Body of pancreas (tissue), 4 donors: ENCODE results near the gene COL27A1. TPM values are rescaled to one million over a fixed set of nuclear protein-coding genes. Genes with fewer than 3 reads are reported as not detected.

ENCODE experiments used
- ATAC-seq: fragments of 150-250 bp; one replicate; pipeline ENCODE4 v1.9.1; 2016
- DNase-seq, 4 donors: peaks; one replicate each; pipeline ENCODE4 v3.0.0-alpha.2; 2019
- H3K27ac ChIP-seq, 4 donors: fragments of 200-600 bp; sonication (generic); 1 replicate in 3 of 4; 2 replicates in 1 of 4; pipeline versions ENCODE4 v1.5.1 to v1.6.1; 2016 to 2019; ENCODE audit warnings: mild to moderate bottlenecking in 1 of 4, mixed read lengths in 1 of 4, moderate library complexity in 1 of 4
- H3K27me3 ChIP-seq, 2 donors: fragments of 200-600 bp; sonication (generic); one replicate each; pipeline ENCODE4 v1.6.0; 2016; ENCODE audit warnings: mild to moderate bottlenecking in 1 of 2
- H3K36me3 ChIP-seq, 2 donors: fragments of 200-600 bp; sonication (generic); replicated peaks in 1 of 2; 2 replicates each; pipeline ENCODE4 v1.5.1; 2016; ENCODE audit warnings: low read depth in 2 of 2; ENCODE audit not compliant: insufficient read depth in 1 of 2
- H3K4me1 ChIP-seq: fragments of 200-600 bp; sonication (generic); one replicate; pipeline ENCODE4 v1.6.0; 2016
- H3K4me3 ChIP-seq, 2 donors: fragments of 200-600 bp; sonication (generic); 1 replicate in 1 of 2; 2 replicates in 1 of 2; pipeline ENCODE4 v1.5.1; 2016 to 2019
- H3K9me3 ChIP-seq, 3 donors: fragments of 200-600 bp; sonication (generic); 1 replicate in 2 of 3; 2 replicates in 1 of 3; pipeline ENCODE4 v1.5.1; 2016
- POLR2A ChIP-seq, 3 donors: fragments of 450-650 bp; IDR thresholded peaks; one replicate each; pipeline ENCODE4 v1.6.1; 2016; ENCODE audit warnings: antibody characterized with exemption in 3 of 3, mild to moderate bottlenecking in 2 of 3
- WGBS, 2 donors: methylation state at CpG; one replicate each; pipeline ENCODE4 v1.1.5; 2017; 5-methylcytosine and 5-hydroxymethylcytosine counted together
- intact Hi-C: fragments of 100-400 bp; cut with DNase I; formaldehyde crosslinking; loops from one replicate; pipeline ENCODE4 v1.15.1; 2023
- total RNA-seq, 2 donors: library from RNA; depleted of rRNA; stranded (reverse); fragments of >200 nt; gene quantifications; one replicate each; pipeline ENCODE4 v1.1.0, GENCODE V29; 2016
- TF ChIP-seq, protein P1 (sequence below), 7 experiments: fragments of 450-650 bp in 4 of 7; fragments of 200-600 bp in 3 of 7; sonication (generic) in 3 of 7; IDR thresholded peaks; one replicate each; pipeline ENCODE4 v1.5.1; 2016 to 2019; ENCODE audit warnings: antibody characterized with exemption in 7 of 7

Gene COL27A1
- total RNA-seq, 2 donors from 2014 or later: 24.1 to 58.0 TPM

DNA sequence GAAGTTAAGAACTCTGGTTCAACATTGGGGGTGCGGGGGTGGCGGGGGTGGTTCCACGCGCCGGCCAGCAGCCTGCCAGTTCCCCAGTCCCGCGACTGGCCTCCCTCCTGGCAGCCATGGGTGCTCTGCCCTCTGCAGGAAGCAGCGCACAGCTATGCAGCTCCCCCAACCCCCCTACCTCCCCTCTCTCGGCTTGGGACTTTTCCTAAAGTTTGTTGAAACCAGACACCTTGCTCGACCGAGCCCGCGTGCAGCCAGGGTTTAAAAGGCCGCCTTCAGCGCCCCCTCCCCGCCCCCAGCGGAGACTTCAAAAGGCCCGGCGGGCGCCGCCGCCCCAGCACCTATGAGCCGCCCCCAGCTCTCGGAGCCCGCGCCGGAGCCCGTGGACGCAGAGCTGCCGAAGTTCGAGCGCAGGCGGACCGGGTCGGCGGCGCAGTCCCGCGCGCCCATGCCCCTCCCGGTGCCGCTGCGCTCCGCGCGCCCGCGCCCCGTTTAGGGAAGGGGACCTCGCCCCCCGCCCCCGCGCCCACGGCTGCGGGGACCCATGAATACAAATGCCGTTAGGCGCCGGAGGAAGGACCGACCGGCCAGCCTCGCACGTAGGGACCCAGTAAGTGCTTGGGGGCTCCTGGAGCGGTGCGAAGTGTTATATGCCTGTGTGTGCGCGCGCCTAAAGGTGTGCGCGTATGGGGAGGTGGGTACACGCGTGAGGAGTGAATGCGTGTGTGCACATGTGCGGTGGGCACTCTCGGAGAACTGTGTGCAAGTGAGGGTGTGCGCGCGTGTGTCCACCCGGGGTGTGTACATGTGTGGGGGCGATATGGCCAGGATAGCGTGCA is 1.4 kb upstream of the COL27A1 start:
- intact Hi-C loops: loop anchor here (5.0 kb wide), 1 partner anchor 133 kb away; no protein-coding TSS in a partner anchor
- Histone ChIP-seq H3K36me3 (no peaks in the 10 kb centered on the region), H3K27ac (peak overlapping the region in 2 of 4 donors; percentile 22 to 31), H3K9me3 (no peaks in the 10 kb centered on the region), H3K4me3 (peak overlapping the region; percentile 6 to 18), H3K4me1 (peaks cover 26% of the 10 kb centered on the region), H3K27me3 (no peaks in the 10 kb centered on the region)
- ATAC-seq (peak; percentile 45), DNase-seq (peak; percentile 51 to 72 (median 64))
- WGBS, 2 donors: 1% methylated on average over 25 to 71 of the region's 80 CpGs
- TF ChIP-seq, protein P1, sequence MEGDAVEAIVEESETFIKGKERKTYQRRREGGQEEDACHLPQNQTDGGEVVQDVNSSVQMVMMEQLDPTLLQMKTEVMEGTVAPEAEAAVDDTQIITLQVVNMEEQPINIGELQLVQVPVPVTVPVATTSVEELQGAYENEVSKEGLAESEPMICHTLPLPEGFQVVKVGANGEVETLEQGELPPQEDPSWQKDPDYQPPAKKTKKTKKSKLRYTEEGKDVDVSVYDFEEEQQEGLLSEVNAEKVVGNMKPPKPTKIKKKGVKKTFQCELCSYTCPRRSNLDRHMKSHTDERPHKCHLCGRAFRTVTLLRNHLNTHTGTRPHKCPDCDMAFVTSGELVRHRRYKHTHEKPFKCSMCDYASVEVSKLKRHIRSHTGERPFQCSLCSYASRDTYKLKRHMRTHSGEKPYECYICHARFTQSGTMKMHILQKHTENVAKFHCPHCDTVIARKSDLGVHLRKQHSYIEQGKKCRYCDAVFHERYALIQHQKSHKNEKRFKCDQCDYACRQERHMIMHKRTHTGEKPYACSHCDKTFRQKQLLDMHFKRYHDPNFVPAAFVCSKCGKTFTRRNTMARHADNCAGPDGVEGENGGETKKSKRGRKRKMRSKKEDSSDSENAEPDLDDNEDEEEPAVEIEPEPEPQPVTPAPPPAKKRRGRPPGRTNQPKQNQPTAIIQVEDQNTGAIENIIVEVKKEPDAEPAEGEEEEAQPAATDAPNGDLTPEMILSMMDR (IDR thresholded peaks at IDR 0.05): peak in 6 of 7 experiments; percentile 13 to 60 (median 46)
- no peak for TF ChIP-seq POLR2A (IDR thresholded peaks at IDR 0.05)

DNA sequence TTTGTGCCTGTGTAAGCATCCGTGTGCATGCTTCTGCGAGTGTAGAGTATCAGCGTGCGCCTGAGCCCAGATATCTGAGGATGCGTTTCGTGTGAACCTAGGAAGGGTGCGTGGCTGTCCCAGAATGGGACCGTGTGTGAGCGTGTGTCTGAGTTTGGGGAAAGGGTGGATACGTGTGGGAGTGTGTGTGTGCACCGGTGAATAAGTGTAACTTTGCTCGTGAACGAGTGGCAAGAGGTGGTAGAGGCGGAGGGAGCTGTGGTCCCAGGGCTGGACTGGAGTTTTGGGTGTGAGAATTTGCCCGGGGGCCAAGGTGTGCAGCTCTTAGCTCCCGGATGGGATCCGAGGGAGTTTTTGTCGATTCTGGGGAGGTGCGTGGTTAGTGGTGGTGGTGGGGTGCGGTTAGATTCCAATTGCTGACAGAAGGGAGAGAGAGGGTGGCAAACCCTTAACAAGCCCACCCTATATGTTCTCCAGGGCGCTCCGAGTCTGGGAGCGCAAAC is 686 bp upstream of the COL27A1 start:
- Histone ChIP-seq H3K4me3 (no peak overlapping the region), H3K27ac (no peak overlapping the region), H3K27me3 (no peaks in the 10 kb centered on the region), H3K9me3 (no peaks in the 10 kb centered on the region), H3K36me3 (no peaks in the 10 kb centered on the region), H3K4me1 (peaks cover 26% of the 10 kb centered on the region)
- no peak for TF ChIP-seq POLR2A (IDR thresholded peaks at IDR 0.05)
- TF ChIP-seq, protein P1 (IDR thresholded peaks at IDR 0.05): no peak
- intact Hi-C loops: loop anchor here (5.0 kb wide), 2 partner anchors 62 to 133 kb away; no protein-coding TSS in a partner anchor
- DNase-seq (no peak), ATAC-seq (peak; percentile 3)
- WGBS, 2 donors: 2 to 9% methylated on average over 14 to 23 of the region's 23 CpGs

DNA sequence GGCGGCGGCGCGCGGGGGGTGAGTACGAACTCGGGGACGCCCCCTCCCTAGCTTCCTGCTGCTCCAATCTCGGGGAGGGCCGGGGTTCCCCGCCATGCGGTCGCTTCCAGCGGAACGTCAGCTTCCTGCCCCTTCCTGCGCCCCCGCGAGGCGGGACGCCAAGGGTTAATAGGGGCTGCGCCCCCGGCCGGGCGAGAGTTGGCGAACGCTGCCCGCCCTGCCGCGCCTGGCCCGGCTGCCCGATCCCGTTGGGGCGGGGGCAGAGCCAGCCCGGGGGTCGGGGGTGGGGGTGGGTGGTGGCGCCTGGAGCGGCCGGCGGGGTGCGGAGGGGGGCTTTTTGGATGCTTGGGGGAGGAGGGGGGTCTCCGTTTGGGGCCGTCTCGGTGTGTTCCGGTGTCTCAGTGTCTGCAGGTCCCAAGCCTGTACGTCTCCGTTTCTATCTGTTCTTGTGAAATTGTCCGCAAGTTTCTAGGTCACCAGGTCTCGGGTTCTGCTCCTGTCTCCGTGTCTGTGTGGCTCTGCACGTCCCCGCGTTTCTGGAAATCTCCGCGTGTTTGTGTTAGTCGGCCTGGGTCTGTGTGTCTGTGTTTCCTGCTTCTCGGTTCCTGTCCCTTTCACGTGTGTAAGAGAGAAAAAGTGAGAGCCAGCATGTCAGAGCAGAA is 789 bp downstream of the COL27A1 start:
- DNase-seq: peak in 3 of 4 donors; percentile 23 to 47 (median 39)
- peak; percentile 16 for ATAC-seq
- no peak for TF ChIP-seq POLR2A (IDR thresholded peaks at IDR 0.05)
- TF ChIP-seq, protein P1 (IDR thresholded peaks at IDR 0.05): no peak
- no peaks in the 10 kb centered on the region for H3K27me3 ChIP-seq
- 0 to 1% methylated on average over 11 to 33 of the region's 57 CpGs for WGBS, 2 donors
- H3K4me1 ChIP-seq: peaks cover 26% of the 10 kb centered on the region
- peak overlapping the region; percentile 31 to 37 for H3K4me3 ChIP-seq
- intact Hi-C loops: loop anchor here (5.0 kb wide), 1 partner anchor 64 kb away; no protein-coding TSS in a partner anchor
- no peaks in the 10 kb centered on the region for H3K9me3 ChIP-seq
- H3K27ac ChIP-seq: peak overlapping the region in 2 of 4 donors; percentile 72 to 73
- H3K36me3 ChIP-seq: no peaks in the 10 kb centered on the region

DNA sequence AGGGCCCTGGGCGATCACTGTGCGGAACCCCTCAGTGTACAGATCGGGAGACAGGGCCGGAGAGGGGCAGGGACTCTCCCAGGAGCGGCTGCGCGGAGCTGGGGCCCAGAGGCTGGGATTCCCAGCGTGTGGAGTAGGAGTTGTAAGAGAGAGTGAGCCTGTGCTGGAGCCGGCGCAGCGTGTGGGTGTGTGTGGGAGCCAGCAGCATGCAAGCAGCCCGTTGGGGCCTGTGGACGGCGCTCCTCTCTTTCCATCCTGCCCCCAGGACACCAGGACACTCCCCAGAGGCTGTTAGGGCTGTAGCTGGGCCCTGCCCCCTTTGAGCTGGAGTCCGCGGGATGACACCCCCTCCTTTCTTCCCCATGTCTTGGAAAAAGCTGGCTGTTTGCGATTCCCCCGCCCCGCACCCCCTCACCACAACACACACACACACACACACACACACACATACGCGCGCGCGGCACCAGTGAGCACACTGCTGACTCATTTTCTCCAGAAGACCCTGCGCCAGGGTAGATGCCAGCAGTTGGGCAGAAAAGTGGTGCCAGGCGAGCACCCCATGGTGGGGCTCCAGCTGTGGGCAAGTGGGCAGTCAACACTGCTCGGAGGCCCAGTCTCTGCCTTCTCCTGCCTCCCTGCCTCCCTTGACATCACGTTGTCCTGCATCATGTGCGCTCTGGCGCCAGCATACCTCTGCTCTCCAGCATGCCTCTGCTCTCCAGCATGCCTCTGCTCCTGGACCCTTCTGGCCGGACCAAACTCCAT is 1.5 kb downstream of the COL27A1 start:
- Histone ChIP-seq H3K27ac (peak overlapping the region in 2 of 4 donors; percentile 72 to 73), H3K4me3 (peak overlapping the region; percentile 31 to 37), H3K9me3 (no peaks in the 10 kb centered on the region), H3K4me1 (peaks cover 26% of the 10 kb centered on the region), H3K27me3 (no peaks in the 10 kb centered on the region), H3K36me3 (no peaks in the 10 kb centered on the region)
- TF ChIP-seq, protein P1 (IDR thresholded peaks at IDR 0.05): no peak
- TF ChIP-seq POLR2A (IDR thresholded peaks at IDR 0.05): peak in 1 of 3 donors; percentile 16
- peak; percentile 44 to 73 (median 67) for DNase-seq
- WGBS, 2 donors: 48 to 57% methylated on average over 25 to 30 of the region's 31 CpGs
- ATAC-seq: peak; percentile 50
- intact Hi-C loops: loop anchor here (5.0 kb wide), 1 partner anchor 65 kb away; no protein-coding TSS in a partner anchor
